Stimulated activated naive CD4-positive, alpha-beta T cell treated with Interleukin-2 at 50 U/mL for 16 hours (primary cell): ENCODE measurements around the gene FSCN2.

Source experiments
- DNase-seq: peaks from one replicate; lab custom pipeline; 2025; lab: John Stamatoyannopoulos, UW

Gene FSCN2

GRCh38 chr17:81557276-81558114, 29.3 kb downstream of the FSCN2 start:
- DNase-seq: no peak

GRCh38 chr17:81558115-81558468, 29.9 kb downstream of the FSCN2 start:
- no peak for DNase-seq

- no peak for DNase-seq
These were observed 31.0 kb downstream of the FSCN2 start for GRCh38 chr17:81558941-81559806.

GRCh38 chr17:81561494-81561885, 33.3 kb downstream of the FSCN2 start:
- no peak for DNase-seq

- no peak for DNase-seq
These were observed 35.8 kb downstream of the FSCN2 start for GRCh38 chr17:81563861-81564586.

- DNase-seq: no peak
These were observed 36.6 kb downstream of the FSCN2 start for GRCh38 chr17:81564778-81565177.

- no peak for DNase-seq
These were observed 37.1 kb downstream of the FSCN2 start for GRCh38 chr17:81565231-81565630.

GRCh38 chr17:81566461-81567126, 38.4 kb downstream of the FSCN2 start:
- no peak for DNase-seq

GRCh38 chr17:81567191-81567590, 39.0 kb downstream of the FSCN2 start:
- no peak for DNase-seq

GRCh38 chr17:81568416-81568815, 40.2 kb downstream of the FSCN2 start:
- no peak for DNase-seq

GRCh38 chr17:81569986-81570514, 41.9 kb downstream of the FSCN2 start:
- no peak for DNase-seq

GRCh38 chr17:81570964-81571363, 42.8 kb downstream of the FSCN2 start:
- DNase-seq: no peak

- no peak for DNase-seq
These were observed 44.5 kb downstream of the FSCN2 start for GRCh38 chr17:81572563-81573168.

GRCh38 chr17:81573794-81574642, 45.8 kb downstream of the FSCN2 start:
- DNase-seq: no peak

GRCh38 chr17:81574643-81574956, 46.4 kb downstream of the FSCN2 start:
- no peak for DNase-seq

- DNase-seq: no peak
These were observed 47.7 kb downstream of the FSCN2 start for GRCh38 chr17:81575836-81576235.

- no peak for DNase-seq
These were observed 48.6 kb downstream of the FSCN2 start for GRCh38 chr17:81576621-81577277.

- DNase-seq: no peak
These were observed 49.3 kb downstream of the FSCN2 start for GRCh38 chr17:81577278-81578000.

GRCh38 chr17:81578038-81578441, 49.9 kb downstream of the FSCN2 start:
- DNase-seq: no peak
